ENCODE data around the gene ZBTB16. TPM values are rescaled to one million over a fixed set of nuclear protein-coding genes. Genes with fewer than 3 reads are reported as not detected.

Gene ZBTB16
- total and polyA plus RNA-seq, 9 donors: 12.7 to 160 (median 68.7) TPM

DNA sequence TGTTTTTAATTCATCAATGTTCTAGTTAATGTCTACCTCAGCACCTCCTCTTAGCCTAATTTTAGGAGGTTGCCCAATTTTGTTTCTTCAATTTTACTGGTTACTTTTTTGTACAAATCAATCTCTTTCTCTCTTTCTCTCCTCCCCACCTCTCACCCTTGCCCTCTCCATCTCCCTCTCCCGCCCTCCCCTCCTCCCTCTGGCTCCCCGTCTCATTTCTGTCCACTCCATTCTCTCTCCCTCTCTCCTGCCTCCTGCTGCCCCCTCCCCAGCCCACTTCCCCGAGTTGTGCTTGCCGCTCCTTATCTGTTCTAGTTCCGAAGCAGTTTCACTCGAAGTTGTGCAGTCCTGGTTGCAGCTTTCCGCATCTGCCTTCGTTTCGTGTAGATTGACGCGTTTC is 195.8 kb downstream of the ZBTB16 start:
- H3K9me3 ChIP-seq: no peaks in the 10 kb centered on the region
- 88 to 93% (median 92%) methylated on average over 11 of the region's 11 CpGs for WGBS, 3 donors
- no peak overlapping the region for H3K4me3 ChIP-seq
- H3K27me3 ChIP-seq: no peaks in the 10 kb centered on the region
- TF ChIP-seq, protein P1, sequence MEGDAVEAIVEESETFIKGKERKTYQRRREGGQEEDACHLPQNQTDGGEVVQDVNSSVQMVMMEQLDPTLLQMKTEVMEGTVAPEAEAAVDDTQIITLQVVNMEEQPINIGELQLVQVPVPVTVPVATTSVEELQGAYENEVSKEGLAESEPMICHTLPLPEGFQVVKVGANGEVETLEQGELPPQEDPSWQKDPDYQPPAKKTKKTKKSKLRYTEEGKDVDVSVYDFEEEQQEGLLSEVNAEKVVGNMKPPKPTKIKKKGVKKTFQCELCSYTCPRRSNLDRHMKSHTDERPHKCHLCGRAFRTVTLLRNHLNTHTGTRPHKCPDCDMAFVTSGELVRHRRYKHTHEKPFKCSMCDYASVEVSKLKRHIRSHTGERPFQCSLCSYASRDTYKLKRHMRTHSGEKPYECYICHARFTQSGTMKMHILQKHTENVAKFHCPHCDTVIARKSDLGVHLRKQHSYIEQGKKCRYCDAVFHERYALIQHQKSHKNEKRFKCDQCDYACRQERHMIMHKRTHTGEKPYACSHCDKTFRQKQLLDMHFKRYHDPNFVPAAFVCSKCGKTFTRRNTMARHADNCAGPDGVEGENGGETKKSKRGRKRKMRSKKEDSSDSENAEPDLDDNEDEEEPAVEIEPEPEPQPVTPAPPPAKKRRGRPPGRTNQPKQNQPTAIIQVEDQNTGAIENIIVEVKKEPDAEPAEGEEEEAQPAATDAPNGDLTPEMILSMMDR (IDR thresholded peaks at IDR 0.05): no peak
- H3K4me1 ChIP-seq (ENCODE audit: insufficient read depth): peaks cover 20% of the 10 kb centered on the region
- no peak overlapping the region for H3K27ac ChIP-seq
- no peaks in the 10 kb centered on the region for H3K36me3 ChIP-seq
- no peak for DNase-seq
- intact Hi-C loops (cut with DNase I): loop anchor here in 3 of 4 donors (5.0 to 10.0 kb wide), 4 partner anchors 60 to 213 kb away; no protein-coding TSS in a partner anchor

DNA sequence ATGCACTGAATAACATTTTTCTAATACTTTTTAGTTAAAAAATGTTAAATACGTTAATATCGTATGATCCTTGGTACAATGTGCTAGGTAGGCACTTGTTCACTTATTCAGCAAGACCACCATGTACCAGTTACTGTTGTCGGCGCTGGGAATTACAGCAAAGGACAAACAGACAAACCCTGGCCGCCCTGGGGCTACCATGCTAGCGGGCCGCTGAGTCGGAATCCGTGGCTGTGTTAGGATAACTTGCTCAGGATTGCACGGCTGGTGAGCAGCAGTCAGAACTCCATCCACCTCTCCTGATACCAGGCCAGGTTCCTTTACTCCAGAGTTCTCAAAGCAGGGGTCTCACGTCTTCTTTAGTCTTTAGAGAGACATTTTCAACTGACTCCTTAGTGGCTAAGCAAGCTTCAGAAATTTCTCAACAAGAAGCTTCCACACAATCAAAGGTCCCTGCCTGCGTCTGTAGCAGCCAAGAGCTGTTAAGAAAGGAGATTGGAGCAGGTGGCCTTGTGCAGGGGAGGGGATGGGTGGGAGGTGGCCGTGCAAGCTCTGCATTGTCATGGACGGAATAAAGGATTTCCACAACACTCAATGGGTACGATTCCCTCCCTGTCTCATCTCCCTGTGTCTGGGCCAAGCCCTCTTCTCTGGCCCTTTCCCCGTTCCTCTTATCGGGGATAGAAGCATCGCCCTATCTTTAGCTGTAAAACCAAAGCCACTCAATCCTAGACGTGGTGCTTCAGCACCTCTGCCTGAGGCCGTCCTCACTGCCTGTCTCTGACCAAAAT is 196.9 kb downstream of the ZBTB16 start:
- no peak for TF ChIP-seq EP300 (IDR thresholded peaks at IDR 0.05)
- no peak for TF ChIP-seq POLR2A (IDR thresholded peaks at IDR 0.05)
- TF ChIP-seq, protein P1 (IDR thresholded peaks at IDR 0.05): no peak
- H3K27me3 ChIP-seq: no peaks in the 10 kb centered on the region
- no peaks in the 10 kb centered on the region for H3K36me3 ChIP-seq
- no peaks in the 10 kb centered on the region for H3K9me3 ChIP-seq
- peaks cover 14% of the 10 kb centered on the region for H3K4me1 ChIP-seq (ENCODE audit: insufficient read depth)
- no peak for DNase-seq
- intact Hi-C loops (cut with DNase I): loop anchor here in 3 of 4 donors (5.0 to 10.0 kb wide), 4 partner anchors 62 to 214 kb away; no protein-coding TSS in a partner anchor
- WGBS, 3 donors: 85 to 88% (median 87%) methylated on average over 20 of the region's 20 CpGs
- H3K27ac ChIP-seq: peak overlapping the region; percentile 78 to 94
- H3K4me3 ChIP-seq: no peak overlapping the region

DNA sequence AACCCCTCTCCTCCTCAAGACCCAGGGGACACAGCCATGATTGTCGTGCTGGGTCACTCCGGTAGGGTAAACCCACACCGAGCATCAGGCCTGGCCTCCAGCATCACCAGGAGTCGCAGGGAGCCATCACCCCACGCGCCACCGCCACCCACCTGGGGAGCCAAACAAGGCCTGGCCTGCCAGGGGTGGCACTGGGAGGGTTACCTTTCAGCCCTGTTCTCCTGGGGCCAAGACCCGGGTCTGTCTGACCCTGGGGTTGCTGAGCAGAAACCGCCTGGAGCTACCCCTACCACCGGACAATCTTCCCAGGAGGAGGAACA is 197.4 kb downstream of the ZBTB16 start:
- DNase-seq: peak in 3 of 5 donors; percentile 48 to 61 (median 56)
- intact Hi-C loops (cut with DNase I): loop anchor here in 3 of 4 donors (5.0 to 10.0 kb wide), 4 partner anchors 62 to 215 kb away; no protein-coding TSS in a partner anchor
- Histone ChIP-seq H3K36me3 (no peaks in the 10 kb centered on the region), H3K27me3 (no peaks in the 10 kb centered on the region), H3K4me1 (ENCODE audit: insufficient read depth) (peaks cover 12% of the 10 kb centered on the region), H3K27ac (peak overlapping the region; percentile 78 to 94), H3K9me3 (no peaks in the 10 kb centered on the region), H3K4me3 (no peak overlapping the region)
- 85 to 93% (median 91%) methylated on average over 10 of the region's 10 CpGs for WGBS, 3 donors
- no peak for TF ChIP-seq POLR2A (IDR thresholded peaks at IDR 0.05)
- TF ChIP-seq, protein P1 (IDR thresholded peaks at IDR 0.05): no peak
- no peak for TF ChIP-seq EP300 (IDR thresholded peaks at IDR 0.05)

DNA sequence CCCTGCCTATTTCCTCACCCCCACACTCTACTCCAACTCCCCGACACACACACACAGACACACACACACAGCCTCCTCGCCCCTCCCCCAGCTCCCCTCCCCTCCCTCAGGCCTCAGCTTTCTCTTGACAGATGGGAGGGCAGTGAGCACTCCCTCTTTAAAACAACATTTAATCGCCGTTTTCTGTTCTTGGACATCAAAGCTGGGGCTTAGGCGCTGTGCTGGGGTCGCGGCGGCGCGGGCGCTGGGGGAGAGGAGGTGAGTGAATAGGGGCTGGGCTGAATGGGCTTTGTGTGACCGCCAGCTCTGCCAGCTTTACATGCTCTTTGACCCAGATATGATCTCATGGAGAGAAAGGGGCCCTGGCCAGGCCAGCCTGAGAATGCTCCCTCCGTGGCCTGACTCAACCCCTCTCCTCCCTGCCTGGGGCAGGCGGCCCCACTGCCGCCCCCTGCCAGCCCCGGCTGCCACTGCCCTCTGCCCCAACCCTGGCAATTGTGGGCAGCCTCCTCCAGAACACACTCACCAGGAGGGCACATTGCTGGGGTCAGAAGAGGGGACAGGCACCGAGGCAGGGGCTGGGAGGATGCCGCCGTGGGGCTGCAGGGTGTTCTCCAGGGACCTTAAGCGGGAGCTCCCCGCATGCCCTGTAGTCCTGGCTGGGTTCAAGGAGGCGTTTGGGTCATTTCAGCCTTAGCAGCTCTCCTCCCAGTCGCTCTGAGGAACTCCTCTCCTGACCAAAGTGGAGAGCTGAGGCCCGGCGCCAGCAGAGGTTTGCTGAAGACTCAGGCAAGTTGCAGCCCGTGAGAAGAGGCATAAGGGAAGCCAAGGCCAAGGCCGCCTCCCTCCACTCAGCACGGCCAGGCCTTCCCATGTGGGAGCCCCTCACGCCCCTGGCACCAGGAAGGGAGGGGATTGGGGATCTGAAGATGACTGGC is 198.4 kb downstream of the ZBTB16 start:
- intact Hi-C loops (cut with DNase I): loop anchor here (1.0 to 10.0 kb wide), 5 partner anchors 63 to 216 kb away; no protein-coding TSS in a partner anchor
- no peak for TF ChIP-seq EP300 (IDR thresholded peaks at IDR 0.05)
- peak; percentile 28 for TF ChIP-seq POLR2A (IDR thresholded peaks at IDR 0.05)
- TF ChIP-seq, protein P1 (IDR thresholded peaks at IDR 0.05): peak in 1 of 3 donors; percentile 34
- no peaks in the 10 kb centered on the region for H3K36me3 ChIP-seq
- 15 to 17% (median 16%) methylated on average over 29 of the region's 29 CpGs for whole genome bisulfite sequencing, 3 donors
- DNase-seq: peak; percentile 74 to 88 (median 78)
- no peaks in the 10 kb centered on the region for H3K9me3 ChIP-seq
- peak overlapping the region; percentile 15 for H3K4me3 ChIP-seq
- peaks cover 8% of the 10 kb centered on the region for H3K4me1 ChIP-seq (ENCODE audit: insufficient read depth)
- no peaks in the 10 kb centered on the region for H3K27me3 ChIP-seq
- H3K27ac ChIP-seq: peak overlapping the region; percentile 78 to 94

All from ovary (tissue), 9 donors.